GOT3 (cell line): ENCODE data around the gene CROCC2.

ENCODE experiments used
- DNase-seq: peaks from one replicate; lab custom pipeline; 2025; ENCODE audit warnings: mixed read lengths; lab: John Stamatoyannopoulos, UW

The CROCC2 gene

GRCh38 chr2:241038374-241039180 is 132.4 kb downstream of the CROCC2 start:
- no peak for DNase-seq

GRCh38 chr2:241039416-241039815 is 133.3 kb downstream of the CROCC2 start:
- no peak for DNase-seq

- DNase-seq, result no peak
Observed at GRCh38 chr2:241040081-241040803, 134.1 kb downstream of the CROCC2 start.

- DNase-seq, result no peak
Observed at GRCh38 chr2:241041589-241042158, 135.5 kb downstream of the CROCC2 start.
